HG02571 (cell line): Measurements from ENCODE around the gene CORO6.

Experiments used
- ATAC-seq: cut with Tn5 transposase; IDR thresholded peaks from one replicate; pipeline ENCODE4 v1.9.1; 2021; ENCODE audit warnings: mild to moderate bottlenecking, moderate library complexity; ENCODE audit not compliant: unreplicated experiment

CORO6 gene

DNA sequence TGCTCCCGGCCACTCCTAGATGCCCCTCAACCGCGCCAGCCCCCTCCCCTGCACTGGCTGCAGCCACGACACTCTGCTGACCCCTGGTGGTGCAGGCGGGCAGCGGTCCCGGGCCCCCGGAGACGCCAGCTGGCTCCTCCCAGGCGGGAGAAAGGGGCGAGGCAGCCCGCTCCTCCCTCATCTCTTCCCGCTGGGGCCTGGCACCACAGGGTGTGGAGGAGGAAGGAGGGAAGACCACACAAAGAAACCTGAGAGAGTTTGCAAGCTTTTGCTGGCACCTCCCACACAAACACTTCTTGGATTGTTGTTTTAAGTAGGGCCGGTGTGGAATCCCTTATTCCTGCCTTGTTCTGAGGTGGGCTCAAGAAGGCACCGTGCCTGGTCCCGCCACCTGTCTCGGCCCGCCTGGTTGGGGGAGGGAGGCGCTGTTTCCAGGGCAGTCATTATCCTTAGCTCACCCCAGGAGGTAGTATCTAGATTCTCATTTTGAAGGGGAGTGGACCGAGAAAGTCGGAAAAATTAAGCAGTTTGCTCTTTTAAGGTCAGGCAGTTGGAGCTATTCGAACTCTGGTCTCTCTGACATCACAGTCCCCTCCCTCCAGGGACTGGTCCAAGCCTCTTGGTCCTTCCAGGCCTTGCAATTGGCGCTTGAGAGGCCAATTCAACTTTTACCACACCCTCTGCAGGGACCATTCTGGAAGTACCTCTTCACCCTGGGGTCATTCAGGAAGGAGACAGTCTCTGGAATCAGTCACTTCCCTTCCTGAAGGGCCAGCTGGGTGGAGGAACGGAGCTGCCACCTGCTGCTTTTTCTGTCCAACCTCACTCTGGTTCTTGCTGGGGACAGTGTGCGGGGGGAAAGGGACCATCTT is 30.7 kb downstream of the CORO6 start:
- ATAC-seq, result no peak

DNA sequence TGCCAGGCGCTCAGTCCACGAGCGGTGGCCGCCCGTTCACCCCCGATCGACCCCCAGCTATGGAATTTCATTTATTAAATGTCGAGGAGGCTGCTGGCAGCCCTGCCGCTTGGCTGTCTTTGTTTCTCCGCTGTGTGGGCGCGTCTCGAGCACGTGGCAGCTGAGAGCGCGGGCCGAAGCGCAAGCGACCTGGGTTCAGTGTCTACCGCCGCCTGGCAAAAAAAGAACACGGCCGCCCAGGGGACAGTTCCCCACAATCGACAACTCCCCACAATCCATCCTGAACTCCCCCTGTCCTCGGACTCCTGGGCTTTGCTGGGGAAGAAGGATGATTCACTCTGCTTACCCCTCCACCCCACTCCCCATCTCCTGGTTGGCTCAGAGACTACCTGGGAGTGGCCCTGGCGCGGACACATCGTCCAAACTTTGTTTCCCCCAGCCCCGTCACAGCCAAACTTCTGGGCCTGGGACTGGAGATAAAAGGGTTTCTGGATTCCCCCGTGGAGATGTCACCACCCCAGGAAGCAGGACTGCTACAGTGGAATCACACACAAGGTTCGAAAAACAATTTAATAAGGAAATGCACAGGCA is 31.5 kb downstream of the CORO6 start:
- ATAC-seq, result no peak

DNA sequence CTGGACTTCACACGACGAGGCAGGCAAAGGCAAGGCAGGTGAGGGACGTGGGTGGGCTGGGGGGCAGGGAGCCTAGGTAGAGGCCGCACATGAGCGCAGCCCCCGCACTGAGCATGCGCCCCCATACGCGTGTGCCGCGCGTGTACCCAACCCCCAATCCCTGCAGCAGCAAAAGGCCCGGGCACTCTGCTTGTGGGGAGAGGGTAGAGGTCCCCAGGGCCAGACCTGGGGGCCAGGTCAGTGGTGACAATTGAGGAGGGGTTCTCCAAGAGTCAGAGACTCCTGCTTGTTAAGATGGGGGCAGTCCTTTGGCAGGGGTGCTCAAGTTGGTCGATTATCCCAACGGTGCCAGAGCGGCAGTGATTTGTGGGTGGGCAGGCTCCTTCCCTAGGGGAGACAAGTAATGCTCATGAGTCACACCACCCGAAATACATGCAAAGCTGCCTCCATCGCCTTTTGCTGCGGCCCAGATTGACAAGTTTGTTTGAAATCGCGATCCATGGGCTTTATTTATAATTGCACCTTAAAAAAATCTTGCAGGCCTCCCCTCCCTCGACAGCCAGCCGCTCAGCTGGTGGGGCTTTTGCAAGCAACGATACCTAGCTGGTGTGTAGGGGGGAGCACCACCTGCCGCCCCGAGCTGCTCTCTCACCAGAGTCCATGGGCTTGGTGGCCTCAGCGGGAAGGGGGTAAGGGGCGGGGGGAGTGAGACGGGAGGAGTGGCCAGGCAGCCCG is 32.1 kb downstream of the CORO6 start:
- ATAC-seq, result no peak

DNA sequence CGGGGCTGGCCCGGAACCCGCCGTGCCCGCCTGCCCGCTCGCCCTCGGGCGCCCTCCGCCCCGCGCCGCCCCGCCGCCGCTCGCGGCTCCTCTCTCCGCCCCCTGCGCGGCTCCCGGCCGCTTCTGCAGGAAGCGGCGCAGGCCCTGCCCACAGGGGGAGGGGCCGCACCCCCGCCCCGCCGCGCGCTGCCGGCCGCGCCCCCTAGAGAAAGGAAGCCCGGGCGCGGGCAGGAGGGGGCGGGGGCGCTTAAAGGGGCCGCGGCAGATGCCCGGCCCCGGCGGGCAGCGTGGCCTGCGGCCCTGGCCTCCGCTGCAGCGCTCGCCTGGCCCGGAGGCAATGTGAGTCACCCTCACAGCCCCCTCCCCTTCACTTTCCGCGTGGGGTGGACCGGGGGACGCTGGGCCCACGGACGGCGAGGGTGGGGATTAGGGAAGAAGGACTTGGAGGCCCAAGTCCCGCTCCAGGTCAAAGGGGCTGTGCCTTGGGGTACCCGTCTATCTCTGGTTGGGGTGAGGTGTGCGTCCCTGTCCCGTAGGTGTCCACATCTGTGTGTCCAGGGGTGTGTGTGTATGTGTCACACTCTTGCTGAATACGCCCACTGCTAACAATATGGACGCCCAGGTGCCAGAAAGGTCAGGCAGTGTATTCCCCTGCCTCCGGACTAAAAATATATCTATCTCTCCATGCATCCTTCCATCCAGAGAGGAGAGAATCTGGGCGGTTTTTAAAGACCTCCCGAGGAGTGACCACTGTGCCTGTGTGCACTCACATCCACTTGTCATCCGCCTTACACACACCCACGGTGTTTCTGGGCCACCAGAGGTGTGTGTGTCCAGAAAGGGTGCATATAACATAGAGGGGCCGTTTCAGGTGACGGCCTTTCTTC is 32.9 kb downstream of the CORO6 start, which contains the start of gene GIT1:
Gene GIT1 (minus strand): TSS at position 125 of the 887 bp plus-strand sequence. CDS start 270 bp downstream, outside the sequence.
- ATAC-seq, result peak; percentile 45

DNA sequence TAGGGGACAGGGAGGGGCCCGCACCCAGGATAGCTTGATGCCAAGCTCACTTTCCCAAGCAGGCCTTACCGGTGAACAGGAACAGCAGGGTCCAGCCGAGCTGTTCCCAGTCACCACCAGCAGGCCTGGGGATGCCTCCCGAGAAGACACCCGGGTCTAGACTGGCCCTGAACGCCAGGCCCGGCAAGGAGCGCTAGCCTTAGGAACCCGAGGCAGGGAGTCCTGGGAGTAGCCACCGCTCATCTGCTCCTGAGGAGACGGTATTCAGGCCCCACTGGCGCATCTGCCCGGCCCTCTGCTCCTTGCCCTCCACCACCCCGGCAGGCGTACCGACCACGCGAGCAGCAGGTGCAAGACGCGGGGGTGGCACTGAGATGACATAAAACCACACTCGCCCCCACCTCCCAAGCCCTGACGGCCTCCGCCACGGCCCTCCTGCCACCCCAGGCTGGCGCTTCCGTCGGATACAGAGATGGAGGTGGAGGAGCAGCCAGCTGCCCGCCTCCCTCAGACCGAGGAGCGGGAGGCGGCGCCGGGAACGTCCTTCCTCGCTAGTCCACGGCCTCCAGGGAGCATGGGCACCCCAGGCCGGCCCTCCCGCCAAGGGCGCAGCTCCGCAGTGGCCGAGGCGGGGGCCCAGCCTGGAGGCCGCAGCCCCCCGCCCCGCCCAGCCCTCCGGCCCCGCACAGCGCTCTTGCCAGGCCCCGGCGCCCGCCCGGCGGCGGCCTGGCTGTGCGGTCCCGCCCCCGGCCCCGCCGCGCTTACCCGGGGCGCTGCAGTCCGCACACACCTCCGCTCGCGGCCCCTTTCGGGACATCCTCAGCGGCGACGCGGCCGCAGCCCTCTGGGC is 33.9 kb downstream of the CORO6 start:
- ATAC-seq, result peak; percentile 7

DNA sequence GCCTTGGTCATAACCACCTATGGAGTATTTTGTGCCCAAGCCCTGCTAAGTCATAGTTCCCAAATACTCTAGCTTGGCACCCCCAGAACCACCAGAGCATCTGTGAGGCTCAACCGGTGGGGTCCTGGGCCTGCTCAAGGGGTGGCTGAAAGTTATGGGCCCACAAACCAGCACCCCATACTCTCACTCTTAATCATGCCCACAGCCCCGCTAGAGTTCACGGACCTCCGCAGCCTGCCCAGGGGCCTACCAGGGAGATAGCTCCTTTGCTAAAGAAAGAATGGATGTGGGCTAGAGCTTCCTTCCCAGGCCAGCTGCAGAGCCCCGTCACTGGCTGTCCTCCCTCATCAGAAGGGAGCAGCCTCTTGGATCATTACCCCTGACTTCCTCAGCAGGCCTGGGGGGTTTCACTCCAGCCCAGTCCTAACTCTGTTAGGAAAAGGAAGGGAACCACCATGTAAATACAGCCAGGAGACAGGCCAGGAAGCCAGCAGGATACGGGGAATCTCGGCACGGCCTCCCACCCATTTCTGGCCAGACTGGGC is 34.6 kb downstream of the CORO6 start:
- ATAC-seq, result no peak

DNA sequence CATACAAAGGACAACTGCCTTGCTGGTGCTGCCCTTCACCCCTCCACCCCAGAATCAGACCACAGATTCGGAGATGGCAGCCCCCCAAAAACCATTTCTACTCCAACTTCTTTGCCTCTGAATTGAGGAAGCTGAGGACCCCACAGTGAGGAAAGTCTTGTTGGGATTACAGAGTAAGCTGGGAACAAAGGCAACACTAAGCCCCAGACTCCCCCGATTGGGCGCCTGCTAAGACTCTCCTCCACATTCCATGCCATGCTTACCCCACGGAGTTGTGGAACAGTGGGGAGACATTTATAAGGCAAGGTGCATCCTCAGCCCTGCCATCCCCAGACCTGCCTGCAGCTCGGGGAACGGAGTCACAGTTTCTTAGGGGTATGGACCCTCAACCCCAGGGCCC is 35.1 kb downstream of the CORO6 start:
- ATAC-seq, result no peak

DNA sequence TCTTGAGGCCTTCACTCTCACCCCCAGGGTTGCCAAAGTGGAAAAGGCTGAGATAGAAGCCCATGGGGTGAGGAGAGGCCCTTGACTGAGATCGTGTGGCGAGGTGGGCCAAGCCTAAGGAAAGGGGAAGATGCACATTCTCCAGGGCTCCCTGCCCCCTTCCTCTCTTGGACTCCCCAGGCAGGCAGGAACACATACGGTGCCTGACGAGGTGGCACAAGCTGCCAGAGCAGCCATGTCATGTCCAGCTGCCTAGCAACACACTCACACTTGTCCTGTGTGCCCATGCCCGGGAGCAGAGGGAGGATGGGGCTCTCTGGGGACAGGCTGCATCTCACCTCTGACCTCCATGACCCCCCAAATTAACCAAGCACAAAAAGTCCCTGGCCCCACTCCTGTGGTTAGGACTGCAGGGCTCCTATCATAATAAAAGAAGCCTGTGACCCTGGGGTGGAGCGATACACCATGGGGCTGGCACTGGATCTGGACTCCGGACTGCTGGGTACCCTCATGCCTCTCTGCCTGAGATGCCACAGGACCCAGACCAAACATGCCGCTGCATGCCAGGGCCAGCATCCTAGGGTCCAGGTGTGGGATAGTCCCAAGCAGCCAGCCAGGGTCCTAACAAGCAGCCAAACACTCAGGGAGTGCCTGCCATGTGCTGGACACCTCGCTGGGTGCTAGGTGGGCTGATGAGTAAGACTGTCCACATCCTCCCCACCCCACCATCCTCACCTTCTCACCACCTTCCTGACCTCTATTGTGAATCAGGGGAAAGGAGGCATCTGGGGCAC is 35.8 kb downstream of the CORO6 start:
- ATAC-seq, result no peak

DNA sequence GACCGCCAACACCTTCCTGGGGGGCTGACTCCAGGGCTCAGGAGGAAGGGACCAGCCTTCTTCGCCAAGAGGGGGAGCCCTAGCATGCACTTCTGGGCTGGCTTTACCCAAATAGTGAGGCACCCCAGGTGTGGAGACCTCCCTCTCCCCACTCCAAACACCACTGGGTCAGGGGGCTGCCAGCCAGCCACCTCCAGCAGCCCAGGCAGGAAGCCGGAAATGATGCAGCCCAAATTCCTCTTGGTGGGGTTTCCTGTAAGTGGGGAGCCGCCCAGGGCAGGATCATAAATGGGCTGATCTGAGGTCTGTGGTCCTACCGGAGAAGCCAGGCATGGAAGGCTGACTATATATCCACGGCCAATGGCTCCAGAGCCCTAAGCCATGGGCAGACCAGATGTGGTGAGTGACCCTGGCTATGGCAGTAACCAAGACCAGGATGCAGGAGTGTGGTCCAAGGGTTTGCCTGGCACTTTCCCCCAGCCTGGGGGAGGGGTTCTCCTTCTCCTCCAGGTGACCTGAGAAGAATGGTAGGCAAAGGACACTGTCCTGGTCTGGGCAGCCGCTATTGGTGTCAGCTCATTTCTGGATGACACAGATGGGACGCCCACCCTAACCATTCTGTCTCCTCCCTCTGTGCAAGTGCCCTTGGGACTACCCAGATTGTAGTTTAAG is 37.5 kb downstream of the CORO6 start:
- no peak for ATAC-seq

DNA sequence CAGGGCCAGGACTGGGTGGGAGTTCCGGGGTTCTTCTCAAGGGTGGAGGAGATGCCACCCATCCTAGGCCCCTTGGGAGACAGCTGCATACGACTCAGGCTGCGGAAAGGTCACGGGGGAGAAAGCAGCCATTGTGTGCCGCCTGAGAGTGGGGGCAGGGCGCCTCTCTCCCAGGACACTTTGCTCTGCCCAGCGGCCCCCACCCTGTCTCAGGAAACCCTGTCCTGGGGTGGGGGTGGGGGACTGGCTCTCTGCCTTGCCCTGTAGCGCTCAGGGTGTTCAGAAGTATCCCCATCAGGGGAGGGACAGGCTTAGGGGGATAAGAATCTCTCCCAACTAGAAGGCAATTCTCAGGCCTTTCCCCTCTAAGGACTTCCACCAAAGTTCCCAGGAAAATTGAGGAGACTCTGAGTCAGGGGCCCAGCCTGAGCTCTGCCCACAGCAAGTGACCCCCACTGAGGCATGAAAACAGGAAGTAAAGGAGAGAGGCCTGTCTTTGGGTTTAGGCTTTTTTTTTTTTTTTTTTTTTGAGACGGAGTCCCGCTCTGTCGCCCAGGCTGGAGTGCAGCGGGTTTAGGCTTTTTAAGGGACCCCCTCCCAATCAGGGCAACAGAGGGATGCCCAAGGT is 38.1 kb downstream of the CORO6 start:
- ATAC-seq, result no peak

DNA sequence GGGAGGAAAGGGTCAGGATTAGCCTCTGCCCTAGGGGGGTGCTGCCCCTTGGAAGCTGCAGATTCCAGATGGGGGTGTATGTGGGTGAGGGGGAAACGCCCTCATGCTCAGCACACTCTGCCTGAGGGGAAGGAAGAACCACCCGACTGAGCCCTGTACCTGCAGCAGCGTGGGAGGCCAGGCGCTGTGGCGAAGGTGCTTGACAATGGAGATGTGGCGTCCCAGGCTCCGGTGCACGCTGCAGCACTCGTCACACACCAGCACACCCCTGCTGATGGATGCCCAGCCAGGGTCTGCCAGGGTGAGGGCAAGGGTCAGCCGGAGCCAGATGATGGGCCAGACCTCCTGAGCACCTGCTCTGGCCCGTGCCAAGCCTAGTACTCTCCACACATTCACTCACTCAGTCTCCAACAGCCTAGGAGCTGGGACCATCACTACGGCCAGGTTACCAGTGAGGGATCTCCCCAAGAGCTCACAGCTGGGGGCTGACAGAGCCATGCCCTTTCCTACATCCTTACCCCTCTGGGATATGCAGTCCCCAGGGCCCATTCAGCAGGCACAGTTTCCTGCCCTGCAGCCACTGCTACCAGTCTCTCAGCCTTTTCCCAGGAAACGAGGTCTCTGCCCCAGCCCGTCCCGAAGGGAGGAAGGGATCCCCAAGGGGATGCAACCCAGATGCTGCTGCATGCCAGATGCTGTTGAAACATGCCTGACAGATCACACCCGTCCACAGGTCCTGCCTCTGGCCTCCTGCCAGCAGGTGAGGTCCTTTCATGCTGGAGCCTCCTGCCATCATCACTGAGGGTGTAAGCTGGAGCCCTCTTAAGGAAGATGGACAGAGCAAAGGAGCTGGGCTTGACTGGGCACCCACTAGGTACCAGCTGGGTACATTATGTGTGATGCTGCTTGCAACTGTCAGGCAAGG is 39.1 kb downstream of the CORO6 start:
- no peak for ATAC-seq

DNA sequence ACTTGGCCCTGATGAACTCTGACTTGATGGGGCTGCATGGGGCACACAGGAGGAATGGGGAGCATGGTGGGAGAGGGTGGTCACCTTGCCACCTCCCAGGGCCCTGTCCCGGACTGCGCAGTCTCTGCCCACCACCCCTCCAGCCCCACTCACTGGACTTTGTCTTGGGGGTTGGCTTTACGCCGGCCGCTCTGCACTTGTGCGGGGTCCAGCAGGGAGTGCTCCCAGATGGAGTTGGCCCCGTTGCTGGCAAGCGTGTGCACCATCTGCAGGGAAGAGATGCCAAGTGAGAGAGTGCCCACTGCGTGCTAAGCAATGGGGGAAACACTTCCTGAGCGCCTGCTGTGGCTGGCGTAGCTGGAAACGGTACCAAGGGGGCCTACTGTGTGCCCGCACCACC is 39.9 kb downstream of the CORO6 start:
- no peak for ATAC-seq

DNA sequence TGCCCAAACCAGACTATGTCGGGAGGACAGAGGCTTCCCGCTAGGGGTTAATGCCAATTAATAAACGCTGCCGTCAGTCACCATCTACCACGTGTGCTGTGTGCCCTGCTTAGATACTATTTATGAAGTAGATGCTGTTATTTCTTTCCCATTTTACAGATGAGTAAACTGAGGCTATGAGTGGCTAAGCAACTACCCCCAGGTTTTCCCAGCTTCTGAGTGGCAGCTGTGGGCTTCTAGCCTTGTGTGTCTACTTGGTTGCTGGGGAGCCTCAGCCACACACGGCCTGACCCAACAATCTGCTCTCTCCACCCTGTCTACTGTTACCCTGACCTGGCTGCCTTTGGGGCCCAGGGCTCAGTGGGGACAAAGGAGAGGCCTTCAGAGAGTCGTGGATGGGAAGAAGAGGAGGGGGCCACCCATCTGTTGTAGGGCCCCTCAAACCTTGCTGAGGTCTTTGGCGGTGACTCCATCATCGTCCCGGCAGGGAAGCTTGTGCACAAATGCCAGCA is 40.4 kb downstream of the CORO6 start:
- no peak for ATAC-seq

DNA sequence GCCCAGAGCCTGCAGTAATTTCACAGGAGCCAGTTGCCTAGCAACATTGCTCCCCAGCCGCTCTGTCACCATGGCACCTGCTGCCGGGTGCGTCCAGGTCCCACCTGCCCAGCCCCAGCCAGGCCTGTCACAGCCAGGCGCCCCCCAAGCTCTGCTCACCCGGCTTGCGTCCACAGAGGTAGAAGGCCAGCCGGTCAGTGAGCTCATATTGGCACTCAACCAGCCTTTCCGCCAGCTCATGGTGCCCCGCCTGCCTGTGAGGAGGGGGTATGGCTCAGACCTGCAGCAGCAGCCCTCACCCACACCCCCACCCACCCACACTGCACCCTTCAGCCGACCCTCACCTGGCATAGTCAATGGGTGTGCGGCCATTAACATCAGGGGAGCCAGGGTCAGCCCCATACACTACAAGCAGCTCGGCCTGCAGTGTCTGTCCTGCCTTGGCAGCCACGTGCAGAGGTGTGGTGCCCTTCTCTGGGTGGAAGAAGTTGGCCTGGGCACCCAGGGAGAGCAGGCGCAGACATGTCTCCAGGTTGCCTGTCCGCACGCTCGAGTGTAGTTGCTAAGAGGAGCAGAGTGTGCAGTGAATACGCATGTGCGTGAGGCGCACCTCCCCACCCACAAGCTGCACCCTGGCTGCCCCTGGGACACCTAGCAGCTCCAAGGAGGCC is 41.0 kb downstream of the CORO6 start:
- no peak for ATAC-seq

DNA sequence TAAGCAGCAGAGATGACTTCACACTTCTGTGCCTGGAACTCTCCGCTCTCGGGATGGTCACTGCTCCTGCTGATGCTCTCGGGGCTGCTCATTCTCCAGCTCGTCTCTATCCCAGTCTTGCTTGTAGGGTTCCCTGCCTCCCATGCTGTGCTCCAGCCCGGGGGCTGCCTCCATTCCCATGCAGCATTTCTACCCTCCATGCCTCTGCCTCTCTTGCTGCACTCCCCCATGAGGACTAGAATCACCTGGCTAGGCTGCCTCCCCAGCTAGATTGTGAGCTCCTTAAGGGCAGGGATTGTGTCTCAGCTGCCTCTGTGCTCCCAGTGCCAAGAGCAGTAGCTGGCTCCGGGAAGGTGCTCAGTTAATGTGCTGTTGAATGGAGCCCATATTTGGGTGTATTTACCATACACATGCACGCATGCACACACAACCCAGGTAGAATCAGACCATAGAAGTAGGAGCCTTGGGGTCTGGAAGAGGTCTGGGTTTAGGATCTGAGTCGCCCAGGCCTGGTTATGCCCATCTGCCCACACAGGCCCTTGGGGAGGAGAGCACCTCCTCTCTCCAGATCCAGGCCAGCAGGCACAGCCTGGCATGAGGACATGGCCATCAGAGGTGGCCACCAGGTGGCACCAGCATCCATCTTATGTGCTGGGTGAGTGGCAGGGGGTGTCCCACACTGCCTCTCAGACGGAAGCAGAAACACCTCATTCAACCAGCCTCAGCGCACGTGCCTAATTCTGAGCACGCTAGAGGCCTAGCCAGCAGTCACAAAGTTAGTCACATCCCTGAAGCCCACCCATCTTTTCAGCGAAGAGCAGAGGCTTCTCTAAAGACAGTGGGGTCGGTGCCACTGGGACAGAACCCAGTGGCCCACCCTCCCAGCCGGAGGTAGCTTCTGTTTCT is 42.6 kb downstream of the CORO6 start:
- peak; percentile 76 for ATAC-seq
